Rectal smooth muscle tissue (tissue), 1 donor: ENCODE results near the gene RAB13.
A peak's percentile ranks its signal among the peaks of the same experiment; 100 is the strongest.

Experiments
- H3K27ac ChIP-seq: one replicate; pipeline ENCODE4 v1.7.0; 2013; ENCODE audit warnings: low read depth, low read length, inconsistent platforms
- H3K27me3 ChIP-seq: one replicate; pipeline ENCODE4 v1.7.0; 2013; ENCODE audit warnings: low read length; ENCODE audit not compliant: control insufficient read depth, insufficient read depth
- H3K36me3 ChIP-seq: one replicate; pipeline ENCODE4 v1.7.0; 2013; ENCODE audit warnings: low read length; ENCODE audit not compliant: control insufficient read depth, insufficient read depth
- H3K4me1 ChIP-seq: one replicate; pipeline ENCODE4 v1.7.0; 2013; ENCODE audit warnings: low read length; ENCODE audit not compliant: control insufficient read depth, insufficient read depth
- H3K4me3 ChIP-seq: one replicate; pipeline ENCODE4 v1.7.0; 2013; ENCODE audit warnings: low read length
- H3K9ac ChIP-seq: one replicate; pipeline ENCODE4 v1.7.0; 2013; ENCODE audit warnings: low read length

The RAB13 gene

DNA sequence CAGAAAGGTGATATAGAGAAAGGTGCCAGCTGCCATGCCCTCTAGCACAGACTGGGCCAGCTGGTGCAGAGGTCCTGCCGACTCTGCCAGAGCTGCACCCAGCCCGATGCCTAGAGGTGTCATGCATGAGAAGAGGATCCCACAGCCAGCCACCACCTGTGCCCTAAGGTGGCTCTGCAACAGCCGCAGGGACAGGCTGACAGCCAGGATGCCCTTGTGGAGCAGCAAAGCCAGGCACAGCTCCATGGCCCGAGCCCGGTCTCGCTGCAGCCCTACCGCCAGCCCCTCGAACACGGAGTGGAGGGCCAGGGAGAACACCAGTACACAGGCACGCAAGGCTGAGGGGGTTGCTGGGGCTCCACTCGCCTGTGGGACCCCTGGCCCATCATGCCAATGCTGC lies 25.9 kb downstream of the RAB13 start:
- Histone ChIP-seq H3K4me3 (no peak overlapping the region), H3K27ac (no peak overlapping the region), H3K9ac (no peak overlapping the region), H3K27me3 (no peaks in the 10 kb centered on the region), H3K4me1 (peaks cover 19% of the 10 kb centered on the region), H3K36me3 (peaks cover 4% of the 10 kb centered on the region)

DNA sequence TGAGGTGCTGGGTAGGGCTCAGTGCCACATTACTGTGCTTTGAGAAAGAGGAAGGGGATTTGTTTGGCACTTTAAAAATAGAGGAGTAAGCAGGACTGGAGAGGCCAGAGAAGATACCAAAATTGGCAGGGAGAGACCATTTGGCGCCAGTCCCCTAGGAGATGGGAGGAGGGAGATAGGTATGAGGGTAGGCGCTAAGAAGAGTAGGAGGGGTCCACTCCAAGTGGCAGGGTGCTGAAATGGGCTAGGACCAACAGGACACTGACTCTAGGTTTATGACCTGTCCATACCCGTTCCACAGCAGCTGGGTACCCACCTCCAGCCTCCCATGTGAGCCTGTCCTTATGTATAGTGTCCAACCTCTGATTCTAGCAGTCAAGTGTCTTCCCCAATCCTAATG lies 26.7 kb downstream of the RAB13 start:
- Histone ChIP-seq H3K9ac (no peak overlapping the region), H3K36me3 (peaks cover 4% of the 10 kb centered on the region), H3K27me3 (no peaks in the 10 kb centered on the region), H3K4me3 (no peak overlapping the region), H3K27ac (peak overlapping the region; percentile 70), H3K4me1 (peaks cover 19% of the 10 kb centered on the region)

DNA sequence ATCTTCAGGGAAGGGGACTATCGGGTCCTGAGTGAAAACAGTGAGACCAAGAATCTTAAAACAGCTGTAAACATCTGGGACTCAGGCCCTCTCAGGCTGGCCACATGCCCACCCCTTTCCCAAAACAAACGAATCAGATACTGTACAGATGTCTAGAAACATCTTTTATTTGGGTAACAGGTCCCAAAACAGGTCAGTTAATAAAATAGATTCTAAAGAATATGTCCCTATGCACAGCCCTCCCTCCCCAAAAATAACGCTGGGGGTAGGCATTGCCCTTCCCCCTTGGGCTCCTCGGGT lies 27.2 kb downstream of the RAB13 start:
- H3K4me1 ChIP-seq = peaks cover 15% of the 10 kb centered on the region
- no peak overlapping the region for H3K9ac ChIP-seq
- H3K27ac ChIP-seq = peak overlapping the region; percentile 70
- H3K27me3 ChIP-seq = no peaks in the 10 kb centered on the region
- H3K4me3 ChIP-seq = peak overlapping the region; percentile 35
- peaks cover 4% of the 10 kb centered on the region for H3K36me3 ChIP-seq

DNA sequence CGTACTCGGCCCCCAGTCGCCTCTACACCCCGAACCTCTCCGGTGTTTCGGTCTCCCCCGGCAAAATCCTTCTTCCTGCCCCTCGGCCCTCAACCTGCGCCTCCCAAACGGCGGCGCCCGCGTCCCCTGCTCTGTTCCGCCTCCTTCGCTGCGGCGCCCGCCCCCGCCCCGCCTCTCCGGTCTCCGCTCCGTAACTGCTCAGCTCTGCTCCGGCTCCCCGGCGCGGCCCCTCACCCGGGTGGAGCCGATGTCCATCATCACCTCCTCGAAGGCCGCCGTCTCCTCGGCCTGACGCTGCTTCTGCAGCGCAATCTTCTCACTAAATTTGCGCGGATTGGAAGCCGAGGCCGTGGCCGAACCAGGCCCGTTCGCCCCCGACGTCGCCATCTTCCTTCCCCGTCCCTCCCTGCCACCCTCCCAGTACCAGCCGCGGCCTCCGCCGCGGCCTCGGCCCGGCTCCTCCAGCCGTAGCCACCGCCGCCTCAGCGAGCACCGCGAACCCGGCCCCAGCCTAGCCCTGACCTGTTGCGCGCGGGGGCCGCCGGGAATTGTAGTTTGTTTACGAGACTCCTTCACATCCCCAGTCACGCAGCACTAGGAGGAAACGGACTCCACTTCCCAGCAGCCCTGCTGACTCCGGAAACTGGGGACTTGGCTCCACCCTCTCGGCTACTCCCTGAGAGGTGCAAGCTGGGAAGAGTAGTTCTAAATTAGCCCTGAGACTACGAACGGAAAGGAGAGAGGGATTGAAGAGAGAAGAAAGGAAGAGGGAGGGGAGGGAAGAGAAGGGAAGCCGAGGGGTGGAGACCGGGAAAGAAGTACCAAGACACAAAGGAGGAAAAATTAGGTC lies 27.8 kb downstream of the RAB13 start, which contains the start of gene CRTC2:
Gene CRTC2, minus strand, starts transcription at position 502 of the 850 bp plus-strand sequence. Its CDS starts 115 bp downstream, at position 387.
- H3K36me3 ChIP-seq = peaks cover 5% of the 10 kb centered on the region
- no peaks in the 10 kb centered on the region for H3K27me3 ChIP-seq
- peak within 1 kb of the TSS; percentile 89 for H3K27ac ChIP-seq
- H3K4me1 ChIP-seq = peaks cover 15% of the 10 kb centered on the region
- peak within 1 kb of the TSS; percentile 93 for H3K4me3 ChIP-seq
- H3K9ac ChIP-seq = peak within 1 kb of the TSS; percentile 91

DNA sequence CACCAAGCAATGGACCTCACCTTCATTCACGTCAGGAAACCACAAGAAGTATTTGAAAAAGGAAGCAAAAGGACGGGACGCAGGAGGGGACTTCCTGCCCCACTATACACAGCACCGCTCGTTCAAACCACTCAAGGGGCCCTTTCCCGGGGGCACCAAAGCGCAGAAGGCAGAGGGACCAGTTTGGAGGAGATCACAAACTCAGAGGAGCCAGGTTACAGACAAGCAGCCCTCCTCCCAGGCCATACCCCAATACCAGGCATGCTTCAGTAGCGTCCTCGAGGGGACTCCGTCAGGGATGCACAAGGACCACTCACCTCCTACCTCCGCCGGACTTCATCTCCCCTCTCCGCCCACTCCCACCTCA lies 28.4 kb downstream of the RAB13 start:
- peaks cover 7% of the 10 kb centered on the region for H3K36me3 ChIP-seq

DNA sequence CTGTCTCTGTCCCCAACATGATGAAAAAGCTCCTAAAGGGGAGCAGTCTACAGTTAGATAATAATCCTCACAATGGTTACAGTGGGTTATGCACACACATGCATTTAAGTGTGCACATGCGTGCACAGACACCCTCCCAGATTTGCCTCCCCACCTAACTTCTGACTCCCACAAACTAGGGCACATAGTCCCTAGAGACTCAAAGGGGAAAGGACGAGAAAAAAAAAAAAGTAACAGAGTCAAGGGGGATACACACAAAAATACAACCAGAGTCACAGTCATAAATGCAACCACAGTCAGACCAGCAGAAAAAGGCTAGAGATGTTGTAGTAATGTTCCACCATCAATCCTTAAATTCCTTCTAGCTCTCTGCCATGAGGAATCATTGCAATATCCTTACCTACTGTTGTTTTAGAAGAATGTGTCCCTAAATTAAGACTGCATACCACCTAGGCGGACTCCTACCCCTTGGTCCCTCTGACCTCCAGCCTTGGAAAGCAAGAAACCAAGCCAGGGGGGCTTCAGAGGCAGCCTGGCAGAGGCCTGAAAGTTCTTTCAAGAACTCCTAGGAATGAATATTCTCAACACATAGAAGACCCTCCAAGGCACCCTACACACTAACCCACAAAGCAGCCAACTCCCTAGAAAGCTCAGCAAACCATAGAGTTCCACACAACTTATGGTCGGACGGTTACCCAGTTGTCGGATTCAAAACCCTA lies 29.0 kb downstream of the RAB13 start:
- peak overlapping the region; percentile 89 for H3K27ac ChIP-seq
- peaks cover 13% of the 10 kb centered on the region for H3K36me3 ChIP-seq
- H3K27me3 ChIP-seq = no peaks in the 10 kb centered on the region
- peak overlapping the region; percentile 91 for H3K9ac ChIP-seq
- H3K4me1 ChIP-seq = peaks cover 15% of the 10 kb centered on the region
- peak overlapping the region; percentile 93 for H3K4me3 ChIP-seq

More for the DNA sequence above, 28.4 kb downstream of the RAB13 start:
- peak overlapping the region; percentile 93 for H3K4me3 ChIP-seq
- H3K27ac ChIP-seq = peak overlapping the region; percentile 89
- H3K4me1 ChIP-seq = peaks cover 15% of the 10 kb centered on the region
- peak overlapping the region; percentile 91 for H3K9ac ChIP-seq
- no peaks in the 10 kb centered on the region for H3K27me3 ChIP-seq

DNA sequence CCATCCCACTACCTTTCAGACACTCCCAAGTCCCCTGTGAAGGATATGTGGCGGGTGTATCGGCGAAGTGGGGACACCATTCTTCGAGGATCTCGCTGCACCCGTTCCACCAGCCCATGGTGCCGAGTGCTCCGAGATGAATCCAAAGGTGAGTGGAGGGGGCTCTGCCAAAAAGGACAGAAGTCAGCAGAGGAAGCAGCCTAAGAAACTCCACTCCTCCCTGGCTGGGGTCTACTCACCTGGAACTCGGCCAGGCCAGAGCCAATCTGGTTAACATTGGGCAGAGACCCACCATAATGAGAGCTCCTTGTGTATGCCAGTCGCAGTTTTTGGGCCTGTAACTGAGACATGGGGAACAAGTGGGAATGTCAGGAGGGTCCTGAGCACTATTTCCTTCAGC lies 31.3 kb downstream of the RAB13 start:
- Histone ChIP-seq H3K36me3 (peaks cover 24% of the 10 kb centered on the region), H3K27ac (no peak overlapping the region), H3K4me1 (peaks cover 15% of the 10 kb centered on the region)

DNA sequence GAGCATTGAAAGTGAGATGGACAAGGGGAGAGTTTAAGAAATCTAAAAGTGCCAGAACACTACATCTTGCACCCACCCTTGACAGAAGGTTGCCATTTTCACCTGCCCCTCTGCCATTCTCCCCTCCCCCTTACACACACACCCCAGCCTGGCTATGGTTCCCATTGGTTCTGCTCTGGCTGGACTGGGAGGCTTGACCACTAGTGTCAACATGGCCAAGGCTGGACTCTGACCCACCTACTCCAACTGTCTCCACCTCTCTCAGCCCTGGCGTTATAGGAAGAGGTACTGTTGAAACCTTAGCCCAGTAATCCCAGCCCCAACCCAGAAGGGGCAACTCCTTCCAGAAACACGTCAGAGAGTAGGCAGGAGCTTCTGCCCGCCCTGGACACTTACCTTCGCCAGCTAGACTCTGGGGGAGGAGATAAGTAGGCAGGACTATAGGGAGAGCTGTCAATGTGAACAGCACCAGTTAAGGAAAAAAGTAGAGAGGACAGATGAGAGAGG lies 32.2 kb downstream of the RAB13 start:
- Histone ChIP-seq H3K4me1 (peaks cover 12% of the 10 kb centered on the region), H3K4me3 (no peak overlapping the region), H3K36me3 (peaks cover 28% of the 10 kb centered on the region), H3K27ac (no peak overlapping the region), H3K27me3 (no peaks in the 10 kb centered on the region), H3K9ac (no peak overlapping the region)

More for the DNA sequence above, 31.3 kb downstream of the RAB13 start:
- Histone ChIP-seq H3K9ac (no peak overlapping the region), H3K27me3 (no peaks in the 10 kb centered on the region), H3K4me3 (no peak overlapping the region)

DNA sequence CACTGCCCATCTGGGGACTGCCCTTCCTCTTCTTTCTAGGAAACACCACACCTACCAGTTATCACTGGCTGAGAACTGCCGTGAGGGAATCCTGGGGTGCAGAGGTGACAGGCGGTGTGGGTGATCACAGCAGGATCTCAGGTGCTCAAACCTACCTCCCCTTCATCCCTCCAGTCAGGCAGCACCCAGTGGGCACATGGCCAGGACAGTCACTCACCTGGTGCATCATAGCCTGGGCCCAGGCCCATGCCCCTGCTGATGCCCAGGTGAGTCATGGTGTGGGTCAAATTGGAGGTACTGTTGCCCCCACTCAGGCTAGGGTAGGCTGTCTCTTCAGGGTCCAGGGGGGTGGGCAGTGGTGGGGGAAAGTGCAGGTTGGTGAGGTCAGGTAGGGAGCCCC lies 34.3 kb downstream of the RAB13 start:
- Histone ChIP-seq H3K36me3 (peaks cover 39% of the 10 kb centered on the region), H3K27ac (no peak overlapping the region), H3K4me1 (peaks cover 1% of the 10 kb centered on the region), H3K27me3 (no peaks in the 10 kb centered on the region), H3K9ac (no peak overlapping the region), H3K4me3 (no peak overlapping the region)

DNA sequence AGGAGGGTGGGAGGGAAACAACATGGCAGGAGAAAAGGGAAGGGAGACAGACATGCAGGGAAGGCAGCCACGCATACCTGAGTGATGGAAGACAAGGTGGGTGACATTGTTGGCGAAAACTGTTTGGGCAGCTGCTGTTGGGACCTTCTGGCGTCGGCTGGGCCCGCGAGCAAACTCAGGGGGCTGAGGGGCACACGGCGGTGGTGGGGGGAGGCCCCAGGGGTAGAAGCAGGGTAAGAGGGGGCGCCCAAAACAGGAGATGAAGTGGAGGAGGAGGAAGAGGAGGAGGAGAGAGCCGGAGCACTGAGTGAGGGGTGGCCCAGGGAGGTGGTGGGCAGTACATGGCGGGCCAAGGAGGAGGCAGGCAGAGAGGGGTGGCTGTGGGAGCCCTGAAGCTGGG lies 35.0 kb downstream of the RAB13 start:
- H3K4me1 ChIP-seq = peaks cover 2% of the 10 kb centered on the region
- no peak overlapping the region for H3K4me3 ChIP-seq
- no peaks in the 10 kb centered on the region for H3K27me3 ChIP-seq
- H3K36me3 ChIP-seq = peaks cover 39% of the 10 kb centered on the region
- H3K9ac ChIP-seq = no peak overlapping the region
- no peak overlapping the region for H3K27ac ChIP-seq

DNA sequence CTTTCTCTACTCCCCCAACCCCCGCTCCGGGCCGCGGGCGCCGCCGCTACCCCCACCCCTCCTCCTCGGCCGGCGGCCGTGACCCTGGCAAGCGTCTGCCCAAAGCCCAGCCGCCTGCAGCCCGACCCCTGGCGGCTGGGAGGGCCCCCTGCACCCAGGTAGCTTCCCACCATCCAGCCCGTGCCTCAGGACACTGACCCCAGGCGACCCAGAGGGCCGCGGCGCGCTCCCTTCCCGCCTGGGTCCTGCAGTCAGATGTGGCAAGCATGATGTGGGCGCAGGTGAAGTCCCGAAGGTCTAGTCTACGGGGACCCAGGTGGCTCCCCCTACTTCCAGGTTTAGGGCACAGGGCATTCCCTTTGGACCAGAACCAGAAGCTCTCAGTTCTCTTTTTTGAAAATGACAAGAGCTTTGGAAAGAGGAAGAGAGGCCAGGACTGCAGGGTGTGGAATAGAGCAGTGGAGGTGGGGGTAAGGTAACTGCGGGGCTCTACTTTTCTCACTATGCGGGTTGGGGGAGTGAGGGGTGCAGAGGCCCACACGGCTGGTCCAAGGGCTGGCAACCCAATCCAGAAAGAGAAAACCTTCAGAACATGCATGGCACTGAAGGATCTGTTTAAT lies 39.4 kb downstream of the RAB13 start, which contains the start of gene DENND4B:
Gene DENND4B, minus strand, starts transcription at position 97 of the 620 bp plus-strand sequence. CDS start 2,344 bp downstream, outside the sequence.
- Histone ChIP-seq H3K4me3 (peak within 1 kb of the TSS; percentile 70), H3K36me3 (peaks cover 40% of the 10 kb centered on the region), H3K9ac (peak within 1 kb of the TSS; percentile 79), H3K27me3 (no peaks in the 10 kb centered on the region), H3K4me1 (peaks cover 9% of the 10 kb centered on the region), H3K27ac (peak within 1 kb of the TSS; percentile 88)
